Prostate gland (tissue), 2 donors: ENCODE measurements around the gene CHD5.

ENCODE experiments used
- POLR2AphosphoS5 ChIP-seq: sonication (generic); formaldehyde crosslinking; IDR thresholded peaks from one replicate; pipeline ENCODE4 v1.6.1; 2017; ENCODE audit warnings: antibody characterized with exemption
- TF ChIP-seq, protein P1 (sequence below), 4 experiments: fragments of 200-600 bp in 2 of 4; fragments of 450-650 bp in 2 of 4; sonication (generic) in 2 of 4; IDR thresholded peaks; 1 replicate in 3 of 4; 2 replicates in 1 of 4; pipeline ENCODE4 v1.5.1; 2016 to 2019; ENCODE audit warnings: antibody characterized with exemption in 4 of 4, mild to moderate bottlenecking in 2 of 4, moderate library complexity in 2 of 4

DNA sequence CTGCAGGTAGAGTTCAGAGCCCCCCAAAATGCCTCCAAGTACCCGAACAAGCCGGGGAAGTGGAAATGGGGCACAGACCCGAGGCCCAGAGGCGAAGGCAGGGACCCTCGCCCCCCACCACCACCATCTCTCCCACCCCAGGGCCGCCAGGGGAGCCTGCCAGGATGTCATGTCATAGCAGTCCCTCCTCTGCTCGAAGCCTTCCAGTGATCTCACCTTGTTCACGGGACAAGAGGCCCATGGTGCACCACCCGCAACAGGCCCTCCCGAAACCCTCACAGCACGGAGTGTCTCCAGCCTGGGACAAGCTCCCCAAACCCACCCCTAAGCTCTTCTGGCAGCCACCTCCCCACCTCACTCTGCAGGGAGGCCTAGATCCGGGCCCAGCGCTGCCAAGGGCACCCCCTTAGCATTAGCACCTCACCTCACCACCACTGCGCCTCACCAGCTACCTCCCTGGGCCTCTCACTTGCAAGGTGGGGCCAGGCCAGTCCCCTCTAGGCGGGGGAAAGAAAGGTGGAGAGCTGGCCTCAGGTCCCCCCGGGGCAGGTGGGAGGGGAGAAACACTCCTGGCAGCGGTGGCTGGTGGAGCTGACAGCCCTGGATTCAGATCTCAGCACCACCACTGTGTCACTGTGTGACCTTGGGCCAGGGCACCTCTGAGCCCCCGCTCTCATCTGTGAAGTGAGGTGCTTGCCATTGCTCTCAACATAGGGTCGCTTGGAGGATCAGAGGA lies 13.3 kb downstream of the CHD5 start:
- TF ChIP-seq, protein P1, sequence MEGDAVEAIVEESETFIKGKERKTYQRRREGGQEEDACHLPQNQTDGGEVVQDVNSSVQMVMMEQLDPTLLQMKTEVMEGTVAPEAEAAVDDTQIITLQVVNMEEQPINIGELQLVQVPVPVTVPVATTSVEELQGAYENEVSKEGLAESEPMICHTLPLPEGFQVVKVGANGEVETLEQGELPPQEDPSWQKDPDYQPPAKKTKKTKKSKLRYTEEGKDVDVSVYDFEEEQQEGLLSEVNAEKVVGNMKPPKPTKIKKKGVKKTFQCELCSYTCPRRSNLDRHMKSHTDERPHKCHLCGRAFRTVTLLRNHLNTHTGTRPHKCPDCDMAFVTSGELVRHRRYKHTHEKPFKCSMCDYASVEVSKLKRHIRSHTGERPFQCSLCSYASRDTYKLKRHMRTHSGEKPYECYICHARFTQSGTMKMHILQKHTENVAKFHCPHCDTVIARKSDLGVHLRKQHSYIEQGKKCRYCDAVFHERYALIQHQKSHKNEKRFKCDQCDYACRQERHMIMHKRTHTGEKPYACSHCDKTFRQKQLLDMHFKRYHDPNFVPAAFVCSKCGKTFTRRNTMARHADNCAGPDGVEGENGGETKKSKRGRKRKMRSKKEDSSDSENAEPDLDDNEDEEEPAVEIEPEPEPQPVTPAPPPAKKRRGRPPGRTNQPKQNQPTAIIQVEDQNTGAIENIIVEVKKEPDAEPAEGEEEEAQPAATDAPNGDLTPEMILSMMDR (IDR thresholded peaks at IDR 0.05) = no peak
- TF ChIP-seq POLR2AphosphoS5 = no peak
